ENCODE results near the gene TM4SF1.

TM4SF1 gene

GRCh38 chr3:149369991-149370866, 7.2 kb downstream of the TM4SF1 start:
- Histone ChIP-seq H3K9me3 (ENCODE audit: control extremely low read depth in 1 of 5, control insufficient read depth in 4 of 5, insufficient read depth in 2 of 5, low read depth in 1 of 5, low read length in 4 of 5) (no peaks in the 10 kb centered on the region), H3K27me3 (replicated peaks in 2 of 5; ENCODE audit: control insufficient read depth in 4 of 5, insufficient read depth in 5 of 5, low read length in 4 of 5) (no peaks in the 10 kb centered on the region), H3K36me3 (ENCODE audit: control insufficient read depth in 4 of 4, insufficient read depth in 4 of 4, low read length in 3 of 4) (peaks cover 0 to 9% (median 4%) of the 10 kb centered on the region in 4 experiments), H3K4me3 (ENCODE audit: control insufficient read depth in 1 of 7, extremely low read depth in 1 of 7, insufficient read depth in 4 of 7, low read depth in 2 of 7, low read length in 6 of 7) (peak overlapping the region in 3 of 7 experiments; percentile 4 to 43 (median 9)), H3K4me1 (ENCODE audit: control extremely low read depth in 1 of 4, control insufficient read depth in 4 of 4, insufficient read depth in 4 of 4, low read length in 3 of 4) (peaks cover 8 to 74% (median 52%) of the 10 kb centered on the region in 4 experiments), H3K27ac (ENCODE audit: insufficient read depth in 1 of 2, low read depth in 1 of 2, low read length in 2 of 2, poor library complexity in 1 of 2, severe bottlenecking in 2 of 2) (peak overlapping the region; percentile 28 to 45)
- ChIA-PET POLR2A (no interaction called here), CTCF (interaction anchor here (0.8 to 1.9 kb wide), 5 partner anchors 9 to 121 kb away, joined by 3 to 8 read pairs (median 4); no protein-coding TSS in a partner anchor)
- 89% methylated on average over 3 of the region's 3 CpGs for WGBS (ENCODE audit: insufficient coverage)
- no peak for DNase-seq

DNA sequence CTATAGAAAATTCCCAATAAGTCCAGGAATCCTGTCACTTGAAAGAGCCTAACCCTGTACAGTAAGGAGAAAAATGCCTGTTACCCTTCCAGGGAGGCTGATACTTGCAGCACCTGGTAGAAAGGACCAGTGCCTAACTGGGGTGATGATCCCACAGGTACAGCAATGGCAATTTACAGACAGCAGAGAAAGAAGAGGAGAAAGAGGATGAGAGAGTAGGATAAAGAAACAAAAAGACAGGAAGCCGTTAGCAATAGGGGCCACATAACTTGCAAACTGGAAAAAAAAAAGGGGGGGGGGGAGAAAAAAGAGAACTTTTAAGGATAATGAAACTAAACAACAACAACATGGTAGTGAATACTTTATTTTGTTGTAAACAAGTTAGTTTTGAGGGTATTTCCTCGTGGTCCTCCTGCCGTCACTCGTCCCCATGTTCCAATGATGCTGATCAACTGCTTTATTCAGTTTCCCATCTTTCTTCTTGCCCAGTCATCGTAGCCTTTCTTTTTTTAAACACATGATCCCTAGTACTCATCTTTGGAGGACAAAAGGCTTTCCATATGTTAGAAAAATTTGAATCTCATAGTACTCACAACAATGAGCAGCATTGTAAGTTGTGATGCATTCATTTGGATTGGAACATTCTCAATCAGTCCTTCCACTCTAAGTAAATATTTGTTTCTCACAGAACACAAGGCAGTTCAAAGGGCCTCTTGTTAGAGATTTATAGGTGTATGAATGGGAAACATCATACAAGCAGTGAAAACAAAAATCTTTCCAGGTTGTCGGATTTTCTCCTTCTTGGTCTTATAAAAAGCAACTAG, 8.6 kb downstream of the TM4SF1 start:
- H3K36me3 ChIP-seq (ENCODE audit: control insufficient read depth in 4 of 4, insufficient read depth in 4 of 4, low read length in 3 of 4): peaks cover 0 to 6% (median 4%) of the 10 kb centered on the region in 4 experiments
- peaks cover 8 to 61% (median 43%) of the 10 kb centered on the region in 4 experiments for H3K4me1 ChIP-seq (ENCODE audit: control extremely low read depth in 1 of 4, control insufficient read depth in 4 of 4, insufficient read depth in 4 of 4, low read length in 3 of 4)
- ChIA-PET POLR2A (no interaction called here), CTCF (no interaction called here)
- H3K4me3 ChIP-seq (ENCODE audit: control insufficient read depth in 1 of 7, extremely low read depth in 1 of 7, insufficient read depth in 4 of 7, low read depth in 2 of 7, low read length in 6 of 7): no peak overlapping the region
- no peak for DNase-seq
- no peaks in the 10 kb centered on the region for H3K27me3 ChIP-seq (replicated peaks in 2 of 5; ENCODE audit: control insufficient read depth in 4 of 5, insufficient read depth in 5 of 5, low read length in 4 of 5)
- no peak overlapping the region for H3K27ac ChIP-seq (ENCODE audit: insufficient read depth in 1 of 2, low read depth in 1 of 2, low read length in 2 of 2, poor library complexity in 1 of 2, severe bottlenecking in 2 of 2)
- H3K9me3 ChIP-seq (ENCODE audit: control extremely low read depth in 1 of 5, control insufficient read depth in 4 of 5, insufficient read depth in 2 of 5, low read depth in 1 of 5, low read length in 4 of 5): no peaks in the 10 kb centered on the region
- no CpG with 5 or more reads among the region's 6 CpGs for WGBS (ENCODE audit: insufficient coverage)

- Histone ChIP-seq H3K27ac (ENCODE audit: insufficient read depth in 1 of 2, low read depth in 1 of 2, low read length in 2 of 2, poor library complexity in 1 of 2, severe bottlenecking in 2 of 2) (no peak overlapping the region), H3K4me1 (ENCODE audit: control extremely low read depth in 1 of 4, control insufficient read depth in 4 of 4, insufficient read depth in 4 of 4, low read length in 3 of 4) (peaks cover 8 to 54% (median 37%) of the 10 kb centered on the region in 4 experiments)
Measured at GRCh38 chr3:149368201-149368673, 9.2 kb downstream of the TM4SF1 start.

GRCh38 chr3:149366941-149367840, 10.3 kb downstream of the TM4SF1 start:
- no peaks in the 10 kb centered on the region for H3K27me3 ChIP-seq (replicated peaks in 2 of 5; ENCODE audit: control insufficient read depth in 4 of 5, insufficient read depth in 5 of 5, low read length in 4 of 5)
- H3K4me3 ChIP-seq (ENCODE audit: control insufficient read depth in 1 of 7, extremely low read depth in 1 of 7, insufficient read depth in 4 of 7, low read depth in 2 of 7, low read length in 6 of 7): no peak overlapping the region
- no peaks in the 10 kb centered on the region for H3K9me3 ChIP-seq (ENCODE audit: control extremely low read depth in 1 of 5, control insufficient read depth in 4 of 5, insufficient read depth in 2 of 5, low read depth in 1 of 5, low read length in 4 of 5)
- ChIA-PET POLR2A (no interaction called here), CTCF (interaction anchor here (0.8 to 1.4 kb wide), 2 partner anchors 15 to 17 kb away, joined by 3 to 4 read pairs; no protein-coding TSS in a partner anchor)
- H3K27ac ChIP-seq (ENCODE audit: insufficient read depth in 1 of 2, low read depth in 1 of 2, low read length in 2 of 2, poor library complexity in 1 of 2, severe bottlenecking in 2 of 2): no peak overlapping the region
- peaks cover 0 to 6% (median 1%) of the 10 kb centered on the region in 4 experiments for H3K36me3 ChIP-seq (ENCODE audit: control insufficient read depth in 4 of 4, insufficient read depth in 4 of 4, low read length in 3 of 4)
- peaks cover 8 to 44% (median 29%) of the 10 kb centered on the region in 4 experiments for H3K4me1 ChIP-seq (ENCODE audit: control extremely low read depth in 1 of 4, control insufficient read depth in 4 of 4, insufficient read depth in 4 of 4, low read length in 3 of 4)
- DNase-seq: peak in 2 of 3 donors; percentile 66 to 70
- WGBS (ENCODE audit: insufficient coverage): 100% methylated on average over 2 of the region's 3 CpGs

More at GRCh38 chr3:149368201-149368673, 9.2 kb downstream of the TM4SF1 start:
- ChIA-PET CTCF (no interaction called here), POLR2A (no interaction called here)
- no peaks in the 10 kb centered on the region for H3K9me3 ChIP-seq (ENCODE audit: control extremely low read depth in 1 of 5, control insufficient read depth in 4 of 5, insufficient read depth in 2 of 5, low read depth in 1 of 5, low read length in 4 of 5)
- H3K36me3 ChIP-seq (ENCODE audit: control insufficient read depth in 4 of 4, insufficient read depth in 4 of 4, low read length in 3 of 4): peaks cover 0 to 6% (median 3%) of the 10 kb centered on the region in 4 experiments
- WGBS (ENCODE audit: insufficient coverage): 100% methylated on average over 3 of the region's 6 CpGs
- no peaks in the 10 kb centered on the region for H3K27me3 ChIP-seq (replicated peaks in 2 of 5; ENCODE audit: control insufficient read depth in 4 of 5, insufficient read depth in 5 of 5, low read length in 4 of 5)
- no peak for DNase-seq
- H3K4me3 ChIP-seq (ENCODE audit: control insufficient read depth in 1 of 7, extremely low read depth in 1 of 7, insufficient read depth in 4 of 7, low read depth in 2 of 7, low read length in 6 of 7): no peak overlapping the region

DNA sequence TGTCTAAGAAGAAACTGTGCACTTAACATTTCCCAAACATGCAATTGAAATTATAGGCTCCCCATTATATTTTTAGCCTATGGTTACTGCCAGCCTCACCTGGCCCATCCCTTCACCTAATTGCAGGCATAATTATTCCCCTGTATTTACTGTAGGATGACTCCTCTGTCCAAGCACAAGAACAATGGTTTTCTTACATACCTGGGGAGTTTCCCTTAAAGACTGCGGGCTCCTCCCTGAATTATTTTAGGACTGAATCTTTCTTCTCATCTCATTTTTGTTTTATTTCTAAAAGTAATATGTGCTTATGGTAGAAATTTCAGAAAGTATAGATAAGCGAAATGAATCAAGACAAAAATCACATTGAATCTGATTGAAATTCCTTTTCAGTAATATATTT, 11.4 kb downstream of the TM4SF1 start:
- POLR2A ChIA-PET: no interaction called here
- Histone ChIP-seq H3K4me1 (ENCODE audit: control extremely low read depth in 1 of 4, control insufficient read depth in 4 of 4, insufficient read depth in 4 of 4, low read length in 3 of 4) (peaks cover 4 to 32% (median 20%) of the 10 kb centered on the region in 4 experiments), H3K27me3 (replicated peaks in 2 of 5; ENCODE audit: control insufficient read depth in 4 of 5, insufficient read depth in 5 of 5, low read length in 4 of 5) (no peaks in the 10 kb centered on the region), H3K27ac (ENCODE audit: insufficient read depth in 1 of 2, low read depth in 1 of 2, low read length in 2 of 2, poor library complexity in 1 of 2, severe bottlenecking in 2 of 2) (no peak overlapping the region), H3K4me3 (ENCODE audit: control insufficient read depth in 1 of 7, extremely low read depth in 1 of 7, insufficient read depth in 4 of 7, low read depth in 2 of 7, low read length in 6 of 7) (no peak overlapping the region), H3K36me3 (ENCODE audit: control insufficient read depth in 4 of 4, insufficient read depth in 4 of 4, low read length in 3 of 4) (peaks cover 0 to 6% (median 1%) of the 10 kb centered on the region in 4 experiments), H3K9me3 (ENCODE audit: control extremely low read depth in 1 of 5, control insufficient read depth in 4 of 5, insufficient read depth in 2 of 5, low read depth in 1 of 5, low read length in 4 of 5) (no peaks in the 10 kb centered on the region)
- no peak for DNase-seq
- CTCF ChIA-PET: no interaction called here
- no CpG with 5 or more reads among the region's 2 CpGs for WGBS (ENCODE audit: insufficient coverage)

DNA sequence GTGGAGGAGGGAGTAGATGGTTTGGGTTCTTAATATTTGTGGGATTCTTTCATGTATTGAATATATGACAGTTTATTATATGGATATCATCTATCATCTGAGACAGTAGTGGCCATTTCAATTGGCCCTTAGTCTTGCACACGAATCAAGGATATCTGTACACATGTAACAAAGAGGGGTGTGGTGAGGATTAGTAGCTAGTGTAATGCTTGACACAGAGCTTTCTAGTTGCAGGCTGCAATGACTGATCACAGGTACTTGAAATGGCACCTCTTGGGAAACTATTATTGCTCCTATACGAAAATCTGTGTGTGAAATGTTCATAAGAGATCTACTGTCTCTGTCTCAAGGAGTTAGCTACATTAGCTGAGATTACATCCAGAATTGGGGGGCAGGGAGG, 12.8 kb downstream of the TM4SF1 start:
- no peaks in the 10 kb centered on the region for H3K27me3 ChIP-seq (replicated peaks in 2 of 5; ENCODE audit: control insufficient read depth in 4 of 5, insufficient read depth in 5 of 5, low read length in 4 of 5)
- POLR2A ChIA-PET: no interaction called here
- H3K4me1 ChIP-seq (ENCODE audit: control extremely low read depth in 1 of 4, control insufficient read depth in 4 of 4, insufficient read depth in 4 of 4, low read length in 3 of 4): peaks cover 2 to 18% (median 10%) of the 10 kb centered on the region in 4 experiments
- CTCF ChIA-PET: interaction anchor here (0.8 to 1.4 kb wide), 3 partner anchors 10 to 116 kb away, joined by 3 read pairs; no protein-coding TSS in a partner anchor
- no peak for DNase-seq
- WGBS (ENCODE audit: insufficient coverage): 90% methylated on average over 1 of the region's 2 CpGs
- H3K4me3 ChIP-seq (ENCODE audit: control insufficient read depth in 1 of 7, extremely low read depth in 1 of 7, insufficient read depth in 4 of 7, low read depth in 2 of 7, low read length in 6 of 7): no peak overlapping the region
- no peaks in the 10 kb centered on the region for H3K36me3 ChIP-seq (ENCODE audit: control insufficient read depth in 4 of 4, insufficient read depth in 4 of 4, low read length in 3 of 4)
- no peak overlapping the region for H3K27ac ChIP-seq (ENCODE audit: insufficient read depth in 1 of 2, low read depth in 1 of 2, low read length in 2 of 2, poor library complexity in 1 of 2, severe bottlenecking in 2 of 2)
- H3K9me3 ChIP-seq (ENCODE audit: control extremely low read depth in 1 of 5, control insufficient read depth in 4 of 5, insufficient read depth in 2 of 5, low read depth in 1 of 5, low read length in 4 of 5): no peaks in the 10 kb centered on the region

All from common myeloid progenitor, CD34-positive (primary cell).